Mesodermal cell (in vitro differentiated cells): ENCODE data around the gene WWP2.
A peak's percentile ranks its signal among the peaks of the same experiment; 100 is the strongest.
"Not testable (repeated sequence)": the region's sequence is repeated elsewhere in the genome, so short reads cannot be mapped to it uniquely, and the experiment has no call there.

Source experiments
- H3K27ac ChIP-seq: 2 replicates; pipeline ENCODE4 v1.7.0; 2013; ENCODE audit warnings: mild to moderate bottlenecking, low read depth, low read length, moderate library complexity; ENCODE audit not compliant: severe bottlenecking
- H3K36me3 ChIP-seq: 2 replicates; pipeline ENCODE4 v1.7.1; 2013; ENCODE audit warnings: mild to moderate bottlenecking, low read length, moderate library complexity; ENCODE audit not compliant: control insufficient read depth, insufficient read depth
- H3K4me1 ChIP-seq: one replicate; pipeline ENCODE4 v1.7.1; 2013; ENCODE audit warnings: mild to moderate bottlenecking, low read length; ENCODE audit not compliant: insufficient read depth, control insufficient read depth, poor library complexity, severe bottlenecking
- H3K4me3 ChIP-seq: 2 replicates; pipeline ENCODE4 v1.7.0; 2013; ENCODE audit warnings: low read length, control low read depth, mild to moderate bottlenecking; ENCODE audit not compliant: insufficient read depth, poor library complexity, severe bottlenecking; ENCODE audit errors: extremely low read depth
- H3K9me3 ChIP-seq: 2 replicates; pipeline ENCODE4 v1.7.1; 2013; ENCODE audit warnings: mild to moderate bottlenecking, low read length, moderate library complexity; ENCODE audit not compliant: control insufficient read depth
- WGBS, 2 experiments: methylation state at CpG; one replicate each; pipeline ENCODE4 v1.1.5; 2013; ENCODE audit warnings: missing lambda C conversion rate in 2 of 2; ENCODE audit not compliant: insufficient coverage in 2 of 2; 5-methylcytosine and 5-hydroxymethylcytosine counted together

The WWP2 gene

GRCh38 chr16:69726313-69727060 is 35.6 kb upstream of the WWP2 start, which contains the start of gene NQO1:
TSS of gene NQO1 (minus strand) at chr16:69726560. CDS start at chr16:69726439, 121 bp downstream.
- H3K4me1 ChIP-seq = peaks cover 8% of the 10 kb centered on the region
- no peaks in the 10 kb centered on the region for H3K9me3 ChIP-seq
- H3K4me3 ChIP-seq = peak within 1 kb of the TSS; percentile 45
- H3K36me3 ChIP-seq = peaks cover 8% of the 10 kb centered on the region
- peak within 1 kb of the TSS; percentile 99 for H3K27ac ChIP-seq
- 1 to 3% methylated on average over 18 to 30 of the region's 31 CpGs for WGBS, 2 experiments

GRCh38 chr16:69727916-69728270 is 34.2 kb upstream of the WWP2 start:
- WGBS, 2 experiments = 80 to 86% methylated on average over 1 to 3 of the region's 5 CpGs
- no peak overlapping the region for H3K4me3 ChIP-seq

GRCh38 chr16:69729030-69729429 is 33.1 kb upstream of the WWP2 start:
- H3K4me1 ChIP-seq, H3K9me3 ChIP-seq, H3K4me3 ChIP-seq, H3K27ac ChIP-seq, H3K36me3 ChIP-seq: not testable (repeated sequence)
- 91 to 97% methylated on average over 3 of the region's 4 CpGs for WGBS, 2 experiments

More at GRCh38 chr16:69727916-69728270, 34.2 kb upstream of the WWP2 start:
- H3K9me3 ChIP-seq = no peaks in the 10 kb centered on the region
- peaks cover 7% of the 10 kb centered on the region for H3K36me3 ChIP-seq
- H3K4me1 ChIP-seq = peaks cover 8% of the 10 kb centered on the region
- H3K27ac ChIP-seq = peak overlapping the region; percentile 99

- H3K4me3 ChIP-seq, H3K27ac ChIP-seq, H3K4me1 ChIP-seq, H3K36me3 ChIP-seq, H3K9me3 ChIP-seq: not testable (repeated sequence)
- 96 to 100% methylated on average over 3 of the region's 5 CpGs for WGBS, 2 experiments
Measured at GRCh38 chr16:69731280-69731679, 30.9 kb upstream of the WWP2 start.

GRCh38 chr16:69732101-69732500 is 30.0 kb upstream of the WWP2 start:
- Histone ChIP-seq H3K27ac (no peak overlapping the region), H3K9me3 (no peaks in the 10 kb centered on the region), H3K4me3 (no peak overlapping the region), H3K36me3 (no peaks in the 10 kb centered on the region), H3K4me1 (peaks cover 4% of the 10 kb centered on the region)
- 93 to 96% methylated on average over 5 to 6 of the region's 6 CpGs for WGBS, 2 experiments

GRCh38 chr16:69741519-69741918 is 20.6 kb upstream of the WWP2 start:
- Histone ChIP-seq H3K4me1 (no peaks in the 10 kb centered on the region), H3K27ac (no peak overlapping the region), H3K36me3 (peaks cover 69% of the 10 kb centered on the region), H3K4me3 (no peak overlapping the region), H3K9me3 (no peaks in the 10 kb centered on the region)
- WGBS, 2 experiments = 98% methylated on average over 5 to 6 of the region's 8 CpGs

- Histone ChIP-seq H3K4me3 (no peak overlapping the region), H3K4me1 (peaks cover under 1% of the 10 kb centered on the region), H3K9me3 (no peaks in the 10 kb centered on the region), H3K27ac (no peak overlapping the region), H3K36me3 (peaks cover 76% of the 10 kb centered on the region)
- 93 to 97% methylated on average over 22 to 33 of the region's 41 CpGs for WGBS, 2 experiments
Measured at GRCh38 chr16:69741951-69742904, 19.9 kb upstream of the WWP2 start.

GRCh38 chr16:69744363-69745231 is 17.5 kb upstream of the WWP2 start:
- H3K4me3 ChIP-seq = no peak overlapping the region
- peaks cover 94% of the 10 kb centered on the region for H3K36me3 ChIP-seq
- H3K4me1 ChIP-seq = peaks cover 6% of the 10 kb centered on the region
- WGBS, 2 experiments = 93 to 94% methylated on average over 30 to 33 of the region's 35 CpGs
- no peaks in the 10 kb centered on the region for H3K9me3 ChIP-seq
- no peak overlapping the region for H3K27ac ChIP-seq

- Histone ChIP-seq H3K4me1 (peaks cover 6% of the 10 kb centered on the region), H3K36me3 (peaks cover 96% of the 10 kb centered on the region), H3K9me3 (no peaks in the 10 kb centered on the region), H3K4me3 (no peak overlapping the region), H3K27ac (no peak overlapping the region)
- 96 to 99% methylated on average over 9 to 11 of the region's 11 CpGs for WGBS, 2 experiments
Measured at GRCh38 chr16:69745232-69745612, 16.9 kb upstream of the WWP2 start.

GRCh38 chr16:69745959-69746358 is 16.2 kb upstream of the WWP2 start:
- Histone ChIP-seq H3K9me3 (no peaks in the 10 kb centered on the region), H3K36me3 (peaks cover 99% of the 10 kb centered on the region), H3K4me1 (peaks cover 6% of the 10 kb centered on the region), H3K4me3 (no peak overlapping the region), H3K27ac (no peak overlapping the region)
- 94% methylated on average over 7 to 10 of the region's 10 CpGs for WGBS, 2 experiments
